Left lung (tissue), 10 donors: Measurements from ENCODE around the gene CXCL13. TPM values are rescaled to one million over a fixed set of nuclear protein-coding genes. Genes with fewer than 3 reads are reported as not detected.
"Not testable (repeated sequence)": the region's sequence is repeated elsewhere in the genome, so short reads cannot be mapped to it uniquely, and the experiment has no call there.

Experiments used
- ATAC-seq: fragments of 200-7000 bp; cut with Tn5 transposase; one replicate; pipeline ENCODE4 v1.9.1; 2020; ENCODE audit warnings: moderate library complexity
- DNase-seq, 4 donors: peaks; one replicate each; pipeline ENCODE4 v3.0.0-alpha.2; 2013 to 2020
- H3K27ac ChIP-seq, 2 donors: fragments of 200-600 bp; sonication (generic) in 1 of 2; one replicate each; pipeline versions ENCODE4 v1.5.0 to v1.8.0; 2020 to 2021
- H3K27me3 ChIP-seq, 2 donors: fragments of 200-600 bp; sonication (generic) in 1 of 2; one replicate each; pipeline versions ENCODE4 v1.5.0 to v1.8.0; 2020 to 2021
- H3K36me3 ChIP-seq, 2 donors: fragments of 200-600 bp; sonication (generic) in 1 of 2; one replicate each; pipeline versions ENCODE4 v1.5.0 to v1.8.0; 2020 to 2021
- H3K4me1 ChIP-seq, 2 donors: fragments of 200-600 bp; one replicate each; pipeline ENCODE4 v1.8.0; 2021
- H3K4me3 ChIP-seq, 2 donors: fragments of 200-600 bp; sonication (generic) in 1 of 2; one replicate each; pipeline versions ENCODE4 v1.5.0 to v1.8.0; 2020 to 2021; ENCODE audit warnings: mild to moderate bottlenecking in 1 of 2
- H3K9me3 ChIP-seq, 2 donors: fragments of 200-600 bp; sonication (generic) in 1 of 2; one replicate each; pipeline versions ENCODE4 v1.5.0 to v1.8.0; 2020 to 2021
- intact Hi-C, 2 donors: fragments of 100-400 bp; cut with DNase I; formaldehyde crosslinking; loops; one replicate each; pipeline versions ENCODE4 v1.11.2 to v1.14.2; 2022
- polyA plus RNA-seq, 6 donors: library from polyadenylated mRNA; unstranded; fragments of 120-200 nt; gene quantifications; one replicate each; pipeline ENCODE4 v1.2.1, GENCODE V29; 2013; ENCODE audit not compliant: insufficient read length in 6 of 6
- total RNA-seq, 2 donors: library from RNA; stranded (reverse); fragmentation: NEBNext Ultra II Directional; extraction: Animal tissue kit (Norgen Biotek cat#: 25700); gene quantifications; one replicate each; pipeline ENCODE4 v1.2.1, GENCODE V29; 2021
- TF ChIP-seq, protein P1 (sequence below), 2 donors: fragments of 200-600 bp; sonication (generic) in 1 of 2; IDR thresholded peaks; one replicate each; pipeline versions ENCODE4 v1.5.0 to v1.8.0; 2021; ENCODE audit warnings: antibody characterized with exemption in 2 of 2
- donor health status: DM: no; HTN: yes; CAD: no.
- donor health status: DM: no; HTN: no; CAD: no.

The CXCL13 gene
- total and polyA plus RNA-seq, 8 donors = 0.27 to 3.5 (median 0.58) TPM; not detected in 1

GRCh38 chr4:77567549-77567948 lies 38.1 kb upstream of the CXCL13 start:
- no peak for ATAC-seq
- Histone ChIP-seq H3K4me3 (no peak overlapping the region), H3K4me1 (peaks cover 11 to 12% of the 10 kb centered on the region in 2 donors), H3K27ac (no peak overlapping the region), H3K9me3 (peaks cover 0 to 7% of the 10 kb centered on the region in 2 donors), H3K36me3 (no peaks in the 10 kb centered on the region), H3K27me3 (no peaks in the 10 kb centered on the region)
- TF ChIP-seq, protein P1, sequence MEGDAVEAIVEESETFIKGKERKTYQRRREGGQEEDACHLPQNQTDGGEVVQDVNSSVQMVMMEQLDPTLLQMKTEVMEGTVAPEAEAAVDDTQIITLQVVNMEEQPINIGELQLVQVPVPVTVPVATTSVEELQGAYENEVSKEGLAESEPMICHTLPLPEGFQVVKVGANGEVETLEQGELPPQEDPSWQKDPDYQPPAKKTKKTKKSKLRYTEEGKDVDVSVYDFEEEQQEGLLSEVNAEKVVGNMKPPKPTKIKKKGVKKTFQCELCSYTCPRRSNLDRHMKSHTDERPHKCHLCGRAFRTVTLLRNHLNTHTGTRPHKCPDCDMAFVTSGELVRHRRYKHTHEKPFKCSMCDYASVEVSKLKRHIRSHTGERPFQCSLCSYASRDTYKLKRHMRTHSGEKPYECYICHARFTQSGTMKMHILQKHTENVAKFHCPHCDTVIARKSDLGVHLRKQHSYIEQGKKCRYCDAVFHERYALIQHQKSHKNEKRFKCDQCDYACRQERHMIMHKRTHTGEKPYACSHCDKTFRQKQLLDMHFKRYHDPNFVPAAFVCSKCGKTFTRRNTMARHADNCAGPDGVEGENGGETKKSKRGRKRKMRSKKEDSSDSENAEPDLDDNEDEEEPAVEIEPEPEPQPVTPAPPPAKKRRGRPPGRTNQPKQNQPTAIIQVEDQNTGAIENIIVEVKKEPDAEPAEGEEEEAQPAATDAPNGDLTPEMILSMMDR (IDR thresholded peaks at IDR 0.05) = no peak
- intact Hi-C loops = no loop called here
- no peak for DNase-seq

DNA sequence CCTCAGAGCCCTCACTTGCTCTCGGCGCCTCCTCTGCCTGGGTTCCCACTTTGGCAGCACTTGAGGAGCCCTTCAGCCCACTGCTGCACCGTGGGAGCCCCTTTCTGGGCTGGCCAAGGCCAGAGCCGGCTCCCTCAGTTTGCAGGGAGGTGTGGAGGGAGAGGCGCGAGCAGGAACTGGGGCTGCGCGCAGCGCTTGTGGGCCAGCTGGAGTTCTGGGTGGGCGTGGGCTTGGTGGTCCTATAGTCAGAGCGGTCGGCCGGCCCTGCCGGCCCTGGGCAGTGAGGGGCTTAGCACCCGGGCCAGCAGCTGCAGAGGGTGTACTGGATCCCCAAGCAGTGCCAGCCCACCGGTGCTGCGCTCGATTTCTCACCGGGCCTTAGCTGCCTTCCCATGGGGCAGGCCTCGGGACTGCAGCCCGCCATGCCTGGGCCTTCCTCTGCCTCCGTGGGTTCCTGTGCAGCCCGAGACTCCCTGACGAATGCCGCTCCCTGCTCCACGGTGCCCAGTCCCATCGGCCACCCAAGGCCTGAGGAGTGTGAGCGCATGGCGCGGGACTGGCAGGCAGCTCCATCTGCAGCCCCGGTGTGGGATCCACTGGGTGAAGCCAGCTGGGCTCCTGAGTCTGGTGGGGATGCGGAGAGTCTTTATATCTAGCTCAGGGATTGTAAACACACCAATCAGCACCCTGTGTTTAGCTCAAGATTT lies 35.0 kb upstream of the CXCL13 start:
- H3K36me3 ChIP-seq, ATAC-seq, H3K4me1 ChIP-seq, H3K9me3 ChIP-seq, intact Hi-C loops, H3K27ac ChIP-seq, H3K27me3 ChIP-seq, H3K4me3 ChIP-seq: not testable (repeated sequence)
- DNase-seq = peak in 1 of 4 donors; percentile 76

DNA sequence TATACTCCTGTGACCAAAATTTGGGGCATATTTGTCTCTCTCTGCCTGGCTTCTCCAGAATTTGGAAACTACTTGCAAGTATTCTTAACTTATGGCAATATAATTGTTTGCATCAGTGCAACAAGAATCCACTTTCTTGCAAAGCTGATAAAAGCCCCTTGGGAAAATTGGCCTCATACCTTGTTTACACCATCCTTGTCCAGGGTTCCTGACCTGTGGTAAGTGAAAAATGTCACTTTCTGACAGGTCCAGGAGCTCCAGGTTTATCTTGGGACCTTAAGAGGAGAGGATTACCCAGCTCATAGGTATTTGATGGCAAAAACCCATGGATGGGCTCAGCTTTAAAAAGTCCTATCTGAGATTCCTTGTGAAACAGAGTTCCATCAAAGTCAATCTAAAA lies 29.3 kb upstream of the CXCL13 start:
- Histone ChIP-seq H3K4me1 (peaks cover 0 to 3% of the 10 kb centered on the region in 2 donors), H3K4me3 (no peak overlapping the region), H3K9me3 (peaks cover 0 to 2% of the 10 kb centered on the region in 2 donors), H3K36me3 (no peaks in the 10 kb centered on the region), H3K27ac (no peak overlapping the region), H3K27me3 (no peaks in the 10 kb centered on the region)
- TF ChIP-seq, protein P1 (IDR thresholded peaks at IDR 0.05) = no peak
- intact Hi-C loops = no loop called here
- DNase-seq (no peak), ATAC-seq (no peak)

DNA sequence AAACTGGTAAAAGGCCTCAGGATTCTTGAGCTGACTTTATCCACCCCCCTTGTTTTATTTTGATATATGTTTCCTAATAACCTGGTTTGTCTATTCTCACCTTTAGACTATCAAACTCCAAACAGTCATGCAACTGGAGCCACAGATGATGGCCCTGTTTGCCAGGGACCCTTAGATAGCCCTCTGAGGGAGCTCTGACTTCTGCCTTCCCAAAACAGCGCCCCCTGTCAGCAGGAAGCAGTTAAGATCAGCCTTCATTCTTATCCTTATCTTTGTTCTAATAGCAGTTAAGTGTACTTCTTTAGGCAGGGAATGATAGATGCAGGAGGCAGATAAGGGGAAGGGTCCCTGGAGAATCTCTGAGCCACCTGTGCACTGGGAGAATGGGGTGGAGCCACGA lies 27.5 kb upstream of the CXCL13 start:
- Histone ChIP-seq H3K27me3 (no peaks in the 10 kb centered on the region), H3K36me3 (no peaks in the 10 kb centered on the region), H3K9me3 (no peaks in the 10 kb centered on the region), H3K4me3 (no peak overlapping the region), H3K27ac (no peak overlapping the region), H3K4me1 (peaks cover 0 to 3% of the 10 kb centered on the region in 2 donors)
- ATAC-seq (no peak), DNase-seq (no peak)
- TF ChIP-seq, protein P1 (IDR thresholded peaks at IDR 0.05) = no peak
- intact Hi-C loops = no loop called here

GRCh38 chr4:77579406-77580076 lies 26.1 kb upstream of the CXCL13 start:
- peak; percentile 96 for ATAC-seq

More at GRCh38 chr4:77579406-77580076, 26.1 kb upstream of the CXCL13 start:
- peaks cover 0 to 3% of the 10 kb centered on the region in 2 donors for H3K4me1 ChIP-seq
- no peaks in the 10 kb centered on the region for H3K9me3 ChIP-seq
- H3K27ac ChIP-seq = peak overlapping the region; percentile 26 to 58
- H3K36me3 ChIP-seq = no peaks in the 10 kb centered on the region
- H3K27me3 ChIP-seq = no peaks in the 10 kb centered on the region
- no peak overlapping the region for H3K4me3 ChIP-seq
- DNase-seq = no peak
- TF ChIP-seq, protein P1 (IDR thresholded peaks at IDR 0.05) = no peak
- intact Hi-C loops = no loop called here
